AG09319 (cell line): ENCODE results near the gene TLR3.

Source experiments
- DNase-seq: peaks from one replicate; pipeline ENCODE4 v3.0.0-alpha.2; 2010; ENCODE audit warnings: low read depth; ENCODE audit errors: extremely low read depth
- TF ChIP-seq, protein P1 (sequence below): IDR thresholded peaks from 2 replicates; pipeline ENCODE4 v1.5.1; 2011; ENCODE audit warnings: low read depth, mild to moderate bottlenecking, inconsistent platforms, low read length, moderate library complexity

TLR3 gene

DNA sequence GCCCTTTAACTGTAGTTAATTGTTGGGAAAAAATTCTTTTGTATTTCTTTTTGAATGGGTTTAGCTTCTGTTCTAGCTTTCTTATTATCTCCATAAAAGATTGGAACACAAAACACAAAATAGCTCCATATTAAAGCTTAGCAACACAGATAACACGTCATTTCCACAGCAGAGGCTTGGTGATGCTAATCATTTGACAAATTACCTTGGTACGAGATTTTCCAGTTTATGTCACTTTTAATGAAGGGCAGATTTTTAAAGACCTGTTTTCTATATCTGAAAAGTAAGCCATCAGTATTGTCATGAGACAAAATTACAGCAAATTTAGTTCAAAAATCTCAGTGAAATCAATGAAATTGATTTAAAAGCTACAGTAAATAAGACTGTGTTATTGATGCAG lies 63.0 kb downstream of the TLR3 start:
- no peak for DNase-seq
- TF ChIP-seq, protein P1, sequence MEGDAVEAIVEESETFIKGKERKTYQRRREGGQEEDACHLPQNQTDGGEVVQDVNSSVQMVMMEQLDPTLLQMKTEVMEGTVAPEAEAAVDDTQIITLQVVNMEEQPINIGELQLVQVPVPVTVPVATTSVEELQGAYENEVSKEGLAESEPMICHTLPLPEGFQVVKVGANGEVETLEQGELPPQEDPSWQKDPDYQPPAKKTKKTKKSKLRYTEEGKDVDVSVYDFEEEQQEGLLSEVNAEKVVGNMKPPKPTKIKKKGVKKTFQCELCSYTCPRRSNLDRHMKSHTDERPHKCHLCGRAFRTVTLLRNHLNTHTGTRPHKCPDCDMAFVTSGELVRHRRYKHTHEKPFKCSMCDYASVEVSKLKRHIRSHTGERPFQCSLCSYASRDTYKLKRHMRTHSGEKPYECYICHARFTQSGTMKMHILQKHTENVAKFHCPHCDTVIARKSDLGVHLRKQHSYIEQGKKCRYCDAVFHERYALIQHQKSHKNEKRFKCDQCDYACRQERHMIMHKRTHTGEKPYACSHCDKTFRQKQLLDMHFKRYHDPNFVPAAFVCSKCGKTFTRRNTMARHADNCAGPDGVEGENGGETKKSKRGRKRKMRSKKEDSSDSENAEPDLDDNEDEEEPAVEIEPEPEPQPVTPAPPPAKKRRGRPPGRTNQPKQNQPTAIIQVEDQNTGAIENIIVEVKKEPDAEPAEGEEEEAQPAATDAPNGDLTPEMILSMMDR, result no peak

DNA sequence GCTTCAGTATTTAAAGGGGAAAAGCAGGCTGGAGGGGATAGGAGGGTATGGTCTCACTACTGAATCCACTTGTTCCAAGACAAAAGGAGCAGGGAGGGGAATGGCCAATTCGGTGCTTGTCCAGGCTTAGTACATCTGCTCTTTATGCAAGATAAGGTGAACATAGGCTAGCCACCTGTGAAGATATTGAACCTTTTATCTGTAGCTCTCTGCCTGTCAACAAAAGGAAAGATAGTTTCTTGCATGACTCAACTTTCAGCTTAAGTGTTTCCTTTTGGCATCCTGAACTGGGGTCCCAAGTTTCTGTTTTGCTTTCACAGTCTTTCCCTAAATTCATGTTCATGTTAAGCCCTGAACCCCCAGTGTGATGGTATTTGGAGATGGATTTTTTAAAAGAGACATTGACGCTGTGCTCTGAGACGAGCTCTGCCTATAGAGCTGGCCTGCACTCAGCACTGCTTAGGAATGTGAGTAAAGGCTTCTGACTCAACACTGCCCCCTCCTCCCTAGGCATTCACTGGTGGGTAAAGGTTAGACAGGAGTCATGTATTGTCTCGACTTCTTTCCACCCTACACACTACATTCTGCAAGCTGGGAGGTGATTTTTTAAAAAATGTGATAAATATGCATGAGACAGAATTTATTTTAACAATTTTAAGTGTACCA lies 63.8 kb downstream of the TLR3 start:
- DNase-seq, result no peak
- TF ChIP-seq, protein P1, result no peak; the same call in 1 of the 2 replicates

GRCh38 chr4:186134257-186134656 lies 65.3 kb downstream of the TLR3 start:
- DNase-seq, result no peak
- TF ChIP-seq, protein P1, result no peak

GRCh38 chr4:186134861-186135260 lies 65.9 kb downstream of the TLR3 start:
- DNase-seq, result no peak
- TF ChIP-seq, protein P1, result no peak

DNA sequence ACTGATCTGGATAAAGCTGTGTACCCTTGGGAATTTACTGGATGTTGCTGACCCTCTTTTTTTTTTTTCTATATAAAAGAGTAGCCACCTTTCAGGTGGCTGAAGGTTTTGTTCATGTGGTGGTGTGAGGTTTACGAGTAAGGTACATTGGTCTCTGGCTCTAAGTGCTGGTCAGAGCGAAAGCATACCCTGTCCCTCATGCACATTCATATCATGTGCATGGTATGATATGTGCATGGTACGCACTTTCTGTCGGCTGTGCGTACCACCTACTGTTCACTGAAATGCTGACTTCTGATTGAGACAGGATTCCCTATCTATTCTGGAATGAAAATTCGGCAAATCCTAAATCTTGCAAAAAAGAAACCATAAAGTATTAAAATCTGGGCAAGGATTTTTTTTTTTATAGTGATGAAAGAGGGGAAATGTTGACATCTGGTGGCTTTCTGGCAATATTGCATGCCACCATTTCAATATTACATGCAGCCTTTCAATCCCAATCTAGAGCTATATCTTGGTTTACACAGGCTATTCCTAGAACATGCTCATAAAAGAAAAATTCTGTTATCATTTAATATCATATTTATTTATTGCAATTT lies 68.3 kb downstream of the TLR3 start:
- TF ChIP-seq, protein P1, result peak; percentile 63
- DNase-seq, result no peak
